Activated CD8-positive, alpha-beta memory T cell treated with anti-CD3 and anti-CD28 coated beads, Interleukin-2, amount 50 U/mL, for 1 hour (primary cell): ENCODE measurements around the gene KLHDC4.
"Not testable (repeated sequence)": the region's sequence is repeated elsewhere in the genome, so short reads cannot be mapped to it uniquely, and the experiment has no call there.

Source experiments
- DNase-seq: peaks from one replicate; pipeline ENCODE4 v3.0.0-alpha.2; 2020; ENCODE audit errors: extremely low read depth

The KLHDC4 gene

DNA sequence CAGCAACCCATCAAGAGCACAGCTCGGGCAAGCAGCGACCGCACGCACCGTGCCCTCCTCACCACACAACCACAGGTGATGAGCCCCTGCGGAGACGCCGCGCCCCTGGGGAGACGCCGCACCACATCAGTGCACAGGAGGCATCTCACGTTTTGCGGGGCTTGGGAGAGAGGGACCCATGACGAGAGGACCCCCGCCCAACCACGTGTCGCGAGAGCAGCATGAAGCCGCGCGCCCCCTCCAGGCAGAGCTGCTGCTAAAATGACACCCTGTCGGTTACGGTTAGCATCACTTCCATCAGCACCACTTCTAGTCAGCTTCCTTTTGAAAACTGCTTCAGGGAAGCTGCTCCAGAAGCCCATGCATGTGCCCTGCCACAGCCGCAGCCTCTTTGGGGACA is 45.3 kb downstream of the KLHDC4 start:
- no peak for DNase-seq

DNA sequence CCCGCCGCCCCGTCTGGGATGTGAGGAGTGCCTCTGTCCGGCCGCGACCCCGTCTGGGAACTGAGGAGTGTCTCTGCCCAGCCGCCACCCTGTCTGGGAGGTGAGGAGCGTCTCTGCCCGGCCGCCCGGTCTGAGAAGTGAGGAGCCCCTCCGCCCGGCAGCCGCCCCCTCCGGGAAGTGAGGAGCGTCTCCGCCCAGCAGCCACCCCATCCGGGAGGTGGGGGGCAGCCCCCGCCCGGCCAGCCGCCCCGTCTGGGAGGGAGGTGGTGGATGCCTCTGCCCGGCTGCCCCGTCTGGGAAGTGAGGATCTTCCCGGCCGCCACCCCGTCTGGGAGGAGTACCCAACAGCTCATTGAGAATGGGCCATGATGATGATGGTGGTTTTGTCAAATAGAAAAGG is 47.0 kb downstream of the KLHDC4 start:
- DNase-seq: not testable (repeated sequence)

DNA sequence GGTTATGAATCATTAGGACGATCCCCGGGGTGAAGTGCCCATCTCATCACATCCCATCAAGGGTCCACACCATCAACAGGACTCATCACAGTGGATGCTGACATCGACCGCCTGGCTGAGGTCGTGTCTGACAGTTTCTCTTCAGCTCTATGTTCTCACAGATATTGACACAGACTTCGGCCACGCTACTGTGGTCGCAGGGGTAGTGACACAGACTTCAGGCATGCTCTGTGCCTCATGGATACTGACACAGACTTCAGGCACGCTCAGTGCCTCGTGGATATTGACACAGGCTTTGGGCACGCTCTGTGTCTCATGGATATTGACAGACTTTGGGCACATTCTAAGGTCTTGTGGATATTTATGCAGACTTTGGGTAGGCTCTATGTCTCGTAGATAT is 50.1 kb downstream of the KLHDC4 start:
- DNase-seq: no peak

DNA sequence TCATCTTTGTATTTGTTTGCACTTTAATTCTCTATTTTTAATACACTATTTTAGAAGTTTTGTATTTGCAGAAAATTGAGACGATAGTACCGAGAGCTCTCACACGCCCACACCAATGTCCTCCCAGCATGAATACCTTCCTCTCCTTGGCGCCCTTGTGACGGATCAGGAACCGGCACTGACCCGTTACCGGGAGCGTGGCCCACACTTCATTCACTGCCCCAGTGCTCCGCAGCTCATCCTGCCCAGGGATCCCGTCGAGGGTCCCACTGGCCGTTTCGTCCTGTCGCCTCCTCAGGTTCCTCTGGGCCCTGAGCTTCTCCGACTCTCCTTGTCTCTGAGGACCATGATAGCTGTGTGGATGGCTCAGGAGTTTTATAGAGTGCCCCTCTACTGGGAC is 50.6 kb downstream of the KLHDC4 start:
- no peak for DNase-seq

DNA sequence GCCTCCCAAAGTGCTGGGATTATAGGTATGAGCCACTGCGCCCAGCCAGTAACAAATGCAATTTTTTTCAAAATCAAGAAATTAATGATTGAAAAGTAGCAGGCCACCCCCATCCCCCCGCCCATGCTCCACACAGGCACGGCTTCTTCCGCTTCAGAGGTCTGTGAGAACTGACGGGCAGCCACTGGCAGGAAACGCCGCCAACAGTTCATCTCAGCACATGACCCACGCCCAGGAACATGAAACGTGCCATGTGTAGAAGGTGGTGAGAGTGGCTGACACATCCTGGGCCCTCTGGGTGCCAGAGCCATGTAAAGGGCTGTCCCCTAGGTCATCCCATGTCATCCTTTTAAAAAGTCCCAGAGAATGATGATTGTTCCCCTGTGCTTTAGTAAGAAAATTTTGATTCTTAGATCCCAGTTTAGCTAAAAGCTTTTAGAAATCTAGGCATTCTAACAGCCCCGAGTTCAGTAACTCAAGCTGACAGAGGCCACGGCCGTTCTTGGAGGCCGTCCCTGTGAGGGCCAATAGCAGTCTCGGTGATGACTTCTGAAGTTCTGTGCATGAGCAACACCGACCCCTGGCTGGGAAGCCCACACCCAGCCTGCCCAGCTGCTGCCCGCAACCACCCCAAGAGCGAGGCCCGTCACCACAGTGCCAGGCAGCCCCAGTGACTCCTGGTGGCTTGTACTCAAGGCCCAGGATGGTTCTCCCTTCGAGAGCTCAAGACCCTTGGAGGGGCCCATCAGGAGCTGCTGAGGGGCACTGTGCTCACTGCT is 52.1 kb downstream of the KLHDC4 start:
- DNase-seq: peak; percentile 26

DNA sequence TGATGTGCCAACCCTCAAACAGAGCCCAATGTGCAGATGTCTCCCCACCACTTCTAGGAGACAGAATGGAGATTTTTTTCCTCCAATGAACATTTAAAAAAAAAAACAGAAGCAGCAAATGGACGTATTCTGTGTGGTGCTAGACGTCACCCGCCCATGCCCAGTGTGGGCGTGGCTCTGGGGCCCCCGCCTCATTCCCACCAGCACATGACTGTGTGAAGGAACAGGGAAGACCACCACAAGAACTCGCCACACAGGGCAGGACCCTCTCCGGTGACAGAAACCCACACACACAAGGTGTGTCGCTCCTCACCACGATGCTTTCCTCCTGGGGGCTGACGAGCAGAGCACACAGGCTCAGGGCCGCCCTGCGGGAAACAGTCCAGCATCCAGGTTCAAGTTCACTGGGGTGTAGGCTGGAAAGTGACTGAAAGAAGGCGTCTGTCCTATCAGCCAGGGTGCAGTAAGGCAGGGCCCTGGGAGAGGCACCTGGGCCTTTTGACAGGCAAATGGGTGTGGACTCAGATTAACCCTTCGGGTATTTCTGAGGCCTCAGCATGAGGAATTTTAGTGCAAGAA is 53.5 kb downstream of the KLHDC4 start:
- DNase-seq: no peak

DNA sequence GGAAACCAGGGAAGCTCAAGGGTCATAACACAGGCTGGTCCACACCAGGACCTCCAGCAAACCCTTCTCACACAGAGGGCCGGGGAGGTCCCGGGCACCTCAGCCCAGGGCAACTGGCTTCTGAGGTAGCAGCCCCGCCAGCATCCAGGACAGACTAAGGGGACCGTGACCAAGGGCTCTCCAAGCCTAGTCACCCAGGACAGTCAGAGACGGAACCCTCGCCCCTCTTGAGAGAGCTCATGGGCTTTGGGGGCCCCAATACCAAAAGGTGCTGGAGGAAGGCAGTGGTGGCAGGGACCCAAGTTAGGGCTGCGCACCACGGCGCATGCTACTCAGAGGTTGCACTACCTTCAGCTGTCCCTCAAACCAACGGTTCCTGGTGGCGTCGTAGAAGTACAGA is 54.9 kb downstream of the KLHDC4 start:
- DNase-seq: no peak

DNA sequence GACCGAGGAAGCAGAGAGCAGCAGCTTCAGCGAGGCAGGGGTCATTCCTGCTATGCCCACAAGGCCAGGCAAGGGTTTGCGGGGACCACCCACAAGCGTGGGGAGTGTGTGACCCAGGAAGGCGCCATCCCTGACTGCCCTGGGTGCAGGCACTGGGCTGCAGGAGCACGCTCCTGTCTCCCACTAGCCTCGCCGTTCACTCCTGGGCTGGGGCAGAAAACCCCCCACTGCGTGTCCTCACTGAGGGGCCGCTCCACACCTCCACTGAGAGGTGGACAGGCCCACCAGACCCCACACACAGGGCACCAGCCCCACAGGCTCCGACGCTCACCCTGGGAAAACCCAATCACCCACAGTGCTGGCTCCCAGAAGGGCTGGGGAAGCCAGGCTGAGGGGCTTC is 56.1 kb downstream of the KLHDC4 start:
- no peak for DNase-seq

DNA sequence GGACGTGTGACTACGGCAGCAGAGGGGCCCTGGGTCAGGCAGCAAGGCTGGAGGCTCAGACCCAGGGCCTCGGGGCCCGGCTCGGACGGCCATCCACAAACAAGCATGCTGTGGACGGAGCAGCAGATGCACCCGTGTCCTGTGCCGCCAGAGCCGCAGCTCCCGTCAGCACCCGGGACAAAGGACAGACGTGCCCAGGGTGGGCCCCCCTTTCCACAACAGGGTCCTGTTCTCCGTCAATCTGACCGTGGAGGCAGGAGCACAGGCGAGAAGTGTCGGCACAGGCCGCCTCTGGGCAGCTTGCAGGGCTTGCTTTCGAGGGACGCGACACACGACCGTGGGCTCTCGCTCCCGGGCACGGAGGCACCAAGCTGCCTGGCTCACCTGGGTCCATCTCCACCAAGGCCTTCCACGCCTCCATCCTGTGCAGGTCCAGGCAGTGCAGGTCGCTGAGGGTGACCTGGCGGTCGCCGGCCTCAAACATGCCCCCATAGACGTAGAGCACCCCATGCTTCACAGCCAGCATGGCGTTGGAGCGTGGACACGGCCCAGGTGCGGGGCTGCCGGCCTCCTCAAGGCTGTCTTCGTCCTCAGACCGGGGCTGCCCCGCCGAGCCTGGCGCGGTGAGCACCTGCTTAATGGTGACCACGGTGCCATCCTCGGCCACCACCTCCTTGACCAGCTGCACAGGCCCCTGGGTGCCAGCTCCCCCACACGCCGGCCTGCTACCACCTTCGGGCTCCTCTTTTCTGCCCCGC is 56.7 kb downstream of the KLHDC4 start:
- DNase-seq: no peak

DNA sequence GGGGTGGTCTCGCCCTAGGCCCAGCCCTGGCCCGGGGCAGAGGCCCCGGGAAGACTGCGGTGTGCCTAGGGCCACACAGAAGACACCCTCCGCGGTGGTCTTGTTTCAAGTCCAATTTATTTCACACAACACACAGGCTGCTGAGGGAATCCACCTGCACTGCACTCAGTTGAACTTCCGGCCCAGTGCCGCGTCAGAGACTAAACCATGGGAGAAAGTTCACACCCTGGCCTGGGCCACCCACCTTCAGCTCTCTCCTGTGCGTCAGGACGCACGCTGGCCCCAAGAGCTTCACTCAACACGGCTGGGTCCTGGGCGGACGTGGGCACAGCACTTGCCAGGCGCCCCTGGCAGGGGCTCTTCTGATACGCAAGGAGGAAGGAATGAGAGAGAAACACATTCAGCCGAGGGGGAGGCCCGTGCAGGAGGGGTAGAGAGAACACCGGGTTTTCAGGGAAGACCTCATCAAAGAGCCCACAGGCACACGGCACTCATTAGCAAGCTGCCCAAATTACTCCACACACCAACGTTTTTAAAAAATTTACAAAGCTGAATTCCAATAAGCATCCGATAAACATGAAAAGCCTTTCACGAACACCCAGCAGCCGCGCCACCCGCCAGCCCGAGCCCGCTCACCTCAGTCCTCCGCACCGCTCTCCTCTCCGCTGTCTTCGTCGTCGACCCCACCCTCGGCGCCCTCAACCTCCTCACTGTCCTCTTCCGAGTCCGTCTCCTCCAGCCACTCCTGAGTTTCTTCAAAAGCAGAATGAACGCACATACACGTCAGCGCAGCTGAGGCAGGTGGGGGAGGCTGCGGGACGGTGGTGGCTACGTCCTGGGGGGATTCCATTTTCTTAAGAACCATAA is 57.8 kb downstream of the KLHDC4 start:
- no peak for DNase-seq

DNA sequence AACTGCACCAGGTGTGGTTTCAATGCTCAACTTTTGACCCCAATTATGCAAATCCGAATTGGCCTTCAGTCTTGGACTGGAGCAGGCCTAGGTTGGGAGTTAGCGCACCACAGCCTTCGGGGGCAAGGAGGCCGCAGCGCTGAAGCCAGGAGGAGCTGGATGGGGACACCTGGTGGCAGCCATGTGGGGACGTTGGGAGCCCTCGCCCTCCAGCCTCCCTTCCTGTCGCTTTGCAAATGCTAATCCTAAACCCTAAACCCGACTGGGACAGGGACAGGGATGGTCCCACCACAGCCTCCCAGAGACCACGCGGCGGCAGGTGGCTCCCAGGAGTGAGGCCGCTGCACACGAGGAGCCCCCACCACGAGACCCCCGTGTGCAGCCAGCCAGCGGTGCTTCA is 58.7 kb downstream of the KLHDC4 start:
- no peak for DNase-seq

DNA sequence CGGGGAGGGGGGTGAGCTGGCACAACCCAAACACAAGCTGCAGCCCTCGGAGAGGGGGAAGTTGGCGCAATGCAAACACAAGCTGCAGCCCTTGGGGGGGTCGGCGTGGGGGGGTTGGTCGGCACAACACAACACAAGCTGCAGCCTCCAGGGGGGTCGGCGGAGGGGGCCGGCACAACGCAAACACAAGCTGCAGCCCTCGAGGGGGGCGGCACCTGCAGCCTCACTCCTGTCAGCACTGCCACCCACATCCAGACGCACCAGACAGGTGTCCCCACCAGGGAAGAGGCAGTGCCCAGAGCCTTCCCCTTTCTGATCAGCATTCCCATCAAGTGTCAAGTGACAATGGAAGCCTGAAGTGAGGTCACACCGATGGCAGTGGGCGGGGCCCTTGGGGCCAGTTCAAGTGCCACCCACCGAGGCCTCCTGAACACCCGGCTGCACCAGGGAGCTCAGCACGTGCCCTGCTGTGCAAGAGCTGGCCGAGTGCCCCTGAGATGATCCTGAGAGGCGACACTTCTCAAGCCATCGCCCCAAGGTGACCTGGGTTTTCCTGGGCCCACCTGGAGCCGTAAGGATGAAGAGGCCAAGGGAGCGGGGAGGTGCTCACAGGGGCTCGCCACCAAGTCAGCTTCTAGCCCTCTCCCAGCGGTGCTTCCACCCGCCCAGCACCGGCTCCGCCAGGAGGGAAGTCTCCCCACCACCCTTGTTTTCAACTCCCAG is 59.3 kb downstream of the KLHDC4 start:
- no peak for DNase-seq

DNA sequence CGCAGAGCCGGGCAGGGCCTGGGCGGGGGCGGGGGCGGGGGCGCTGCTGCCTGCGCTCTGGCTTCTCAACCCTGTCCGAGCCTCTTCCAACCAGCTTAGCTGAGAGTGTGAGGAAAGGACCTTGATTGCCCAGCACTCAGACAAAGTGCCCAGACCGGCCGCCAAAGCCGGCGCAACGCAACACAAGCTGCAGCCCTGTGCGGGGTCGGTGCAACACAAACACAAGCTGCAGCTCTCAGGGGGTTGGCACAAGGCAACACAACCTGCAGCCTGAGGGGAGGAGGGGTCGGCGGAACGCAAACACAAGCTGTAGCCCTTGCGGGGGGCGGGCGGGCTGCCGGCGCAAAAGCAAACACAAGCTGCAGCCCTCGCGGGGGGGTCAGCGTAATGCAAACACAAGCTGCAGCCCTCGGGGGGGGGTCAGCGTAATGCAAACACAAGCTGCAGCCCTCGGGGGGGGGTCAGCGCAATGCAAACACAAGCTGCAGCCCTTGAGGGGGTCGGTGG is 60.0 kb downstream of the KLHDC4 start:
- no peak for DNase-seq

DNA sequence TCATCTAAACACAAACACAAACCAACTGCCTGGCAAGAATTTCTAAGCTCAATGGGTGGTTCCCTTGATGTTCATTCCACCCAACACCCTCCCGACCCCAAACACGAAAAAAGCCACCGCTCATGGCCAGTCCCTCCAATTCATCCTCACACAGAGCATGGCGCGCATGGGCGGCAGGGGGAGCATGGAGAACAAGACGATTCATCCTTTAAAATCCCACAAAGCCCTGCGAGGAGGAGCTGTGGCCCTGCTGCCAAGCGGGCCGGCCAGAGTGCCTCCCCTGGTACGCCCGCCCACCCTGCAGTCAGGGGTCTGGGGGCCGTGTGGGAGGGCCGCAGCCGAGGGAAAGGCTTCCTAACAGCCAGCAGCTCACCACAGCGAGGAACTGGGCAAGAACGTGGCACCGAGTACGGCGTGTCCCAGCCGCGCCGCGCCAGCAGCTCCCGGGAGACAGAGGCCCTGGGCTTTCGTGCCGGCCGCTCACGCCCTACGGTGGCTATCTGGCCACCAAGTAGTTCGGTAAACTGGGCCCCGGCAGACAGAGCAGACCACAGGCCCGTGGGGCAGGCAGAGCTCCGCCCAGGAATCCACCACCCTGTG is 60.9 kb downstream of the KLHDC4 start:
- DNase-seq: no peak

DNA sequence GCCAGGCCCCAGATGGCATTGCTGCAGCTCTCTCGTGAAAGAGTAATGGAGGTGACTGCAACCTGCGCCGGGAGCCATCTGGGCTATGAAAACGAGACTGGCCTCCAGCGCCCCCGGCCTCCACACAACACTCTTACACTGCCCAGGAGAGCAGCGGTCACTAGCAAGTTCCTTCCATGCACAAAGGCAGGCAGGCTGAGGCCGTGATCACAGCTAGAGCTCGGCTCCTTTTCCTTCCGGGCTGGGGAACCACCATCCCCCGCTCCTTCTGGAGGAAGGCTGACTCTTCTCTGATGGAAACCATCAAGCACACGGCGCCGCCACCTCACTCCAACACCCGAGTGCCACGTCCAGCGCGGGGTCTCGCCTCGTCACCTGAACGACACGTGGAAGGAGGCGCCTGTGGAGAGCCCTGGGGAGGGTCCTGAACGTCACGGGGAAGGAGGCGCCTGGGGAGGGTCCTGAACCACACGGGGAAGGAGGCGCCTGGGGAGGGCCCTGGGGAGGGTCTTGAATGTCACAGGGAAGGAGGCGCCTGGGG is 61.9 kb downstream of the KLHDC4 start:
- DNase-seq: no peak

DNA sequence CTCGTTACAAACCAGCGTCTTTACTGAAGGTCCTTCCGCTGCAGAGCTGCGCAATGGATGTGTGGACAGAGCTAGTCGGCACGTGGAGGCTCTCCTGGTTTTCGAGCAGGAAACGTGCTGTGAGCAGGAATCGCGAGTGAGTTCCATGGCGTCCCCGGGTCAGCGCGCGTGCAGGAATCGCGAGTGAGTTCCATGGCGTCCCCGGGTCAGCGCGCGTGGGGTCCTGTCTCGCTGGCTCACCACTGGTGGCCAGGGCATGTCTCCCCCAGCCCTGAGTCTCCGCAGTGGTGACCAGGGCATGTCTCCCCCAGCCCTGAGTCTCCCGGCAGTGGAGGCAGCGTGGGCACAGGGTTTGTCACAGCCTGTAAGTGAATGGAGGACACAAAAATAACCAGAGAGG is 62.7 kb downstream of the KLHDC4 start:
- no peak for DNase-seq

DNA sequence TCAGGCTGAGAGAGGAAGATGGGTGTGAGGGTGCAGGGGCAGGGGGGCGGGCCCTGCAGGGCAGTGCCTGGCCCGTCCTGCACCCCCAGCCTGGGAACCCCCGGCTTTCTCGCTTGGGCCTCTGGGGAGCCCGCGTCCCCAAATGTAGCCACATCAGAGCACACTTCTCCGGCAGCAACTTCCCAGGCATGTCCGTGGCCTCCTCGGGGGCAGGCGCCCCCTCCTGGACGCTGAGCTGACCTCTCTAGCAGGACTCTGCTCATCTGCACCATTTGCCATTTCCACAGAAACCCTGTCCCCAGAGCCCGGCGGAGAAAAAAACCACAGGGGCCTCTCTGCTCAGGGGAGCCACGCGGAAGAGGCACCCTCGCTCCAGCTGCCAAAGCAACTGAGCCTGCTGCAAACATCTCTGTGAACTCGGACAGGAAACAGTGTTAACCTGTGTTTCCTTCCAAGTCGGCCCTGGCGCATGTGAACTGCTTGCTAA is 63.4 kb downstream of the KLHDC4 start:
- DNase-seq: no peak

DNA sequence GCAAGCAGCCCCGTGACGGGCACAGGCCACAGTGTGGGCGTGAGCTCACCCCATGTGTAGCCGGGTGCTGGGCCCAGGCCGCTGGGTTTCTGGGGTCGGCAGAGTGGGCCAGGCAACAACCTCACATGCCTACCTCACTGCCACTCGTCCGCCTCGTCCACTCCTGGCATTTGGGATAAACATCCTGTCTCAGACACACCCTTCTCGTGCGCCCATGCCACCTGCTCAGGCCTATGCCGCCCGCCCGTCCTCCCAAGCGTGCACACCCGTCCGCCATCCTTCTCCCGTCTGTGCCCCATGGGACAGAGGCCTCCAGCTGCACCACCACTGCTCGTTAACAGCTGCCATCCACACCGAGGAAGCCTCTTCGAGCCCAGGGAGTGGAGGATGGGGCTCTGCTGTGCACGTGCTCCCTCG is 64.3 kb downstream of the KLHDC4 start:
- no peak for DNase-seq

DNA sequence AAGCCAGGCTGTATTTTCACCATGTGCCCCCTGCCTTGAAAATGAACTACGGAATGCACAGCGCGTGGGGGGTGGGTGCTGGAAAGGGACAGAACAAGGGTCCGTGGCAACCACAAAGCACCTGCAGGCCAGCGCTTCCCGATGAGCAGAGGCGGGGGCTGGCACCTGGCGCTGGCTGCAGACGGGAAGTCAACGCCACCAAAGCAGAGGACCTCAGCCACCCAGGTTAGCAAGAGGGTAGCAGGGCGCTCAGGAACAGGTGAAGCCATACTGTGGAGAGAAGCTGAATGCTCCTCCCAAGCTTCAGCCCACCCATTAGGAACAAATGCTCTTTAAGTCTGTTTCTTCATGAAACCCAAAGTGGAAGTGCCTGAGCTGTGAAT is 64.7 kb downstream of the KLHDC4 start:
- DNase-seq: no peak

DNA sequence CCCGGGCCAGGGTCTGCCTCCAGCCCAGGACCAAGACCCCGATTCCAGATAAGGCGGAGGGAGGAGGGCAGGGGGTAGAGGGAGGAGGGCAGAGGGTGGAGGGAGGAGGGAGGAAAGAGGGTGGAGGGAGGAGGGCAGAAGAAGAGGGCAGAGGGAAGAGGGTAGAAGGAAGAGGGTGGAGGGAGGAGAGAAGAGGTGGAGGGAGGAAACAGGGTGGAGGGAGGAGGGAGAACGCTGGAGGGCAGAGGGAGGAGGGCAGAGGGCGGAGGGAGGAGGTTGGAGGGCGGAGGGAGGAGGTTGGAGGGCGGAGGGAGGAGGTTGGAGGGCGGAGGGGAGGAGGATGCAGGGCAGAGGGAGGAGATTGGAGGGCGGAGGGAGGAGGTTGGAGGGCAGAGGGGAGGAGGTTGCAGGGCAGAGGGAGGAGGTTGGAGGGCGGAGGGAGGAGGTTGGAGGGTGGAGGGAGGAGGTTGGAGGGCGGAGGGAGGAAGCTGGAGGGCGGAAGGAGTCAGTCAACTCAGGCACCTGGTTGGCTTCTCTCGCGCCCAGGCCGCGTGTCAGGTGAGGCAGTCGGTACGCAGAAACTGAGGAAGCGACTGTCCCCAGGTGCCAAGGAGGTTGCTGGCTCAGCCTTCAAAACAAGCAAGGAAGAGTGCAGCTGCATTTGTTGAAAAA is 65.2 kb downstream of the KLHDC4 start:
- DNase-seq: no peak
